A172 (cell line): Measurements from ENCODE around the gene C17orf75. TPM values are rescaled to one million over a fixed set of nuclear protein-coding genes. Genes with fewer than 3 reads are reported as not detected.
A peak's percentile ranks its signal among the peaks of the same experiment; 100 is the strongest.
"Not testable (repeated sequence)": the region's sequence is repeated elsewhere in the genome, so short reads cannot be mapped to it uniquely, and the experiment has no call there.

Experiments
- DNase-seq: peaks from one replicate; pipeline ENCODE4 v3.0.0-alpha.2; 2015; ENCODE audit warnings: low spot score
- total RNA-seq: library from RNA; depleted of rRNA; stranded (reverse); fragments of >200 nt; shearing (Covaris generic); gene quantifications from 2 replicates; pipeline ENCODE4 v1.2.3, GENCODE V29; 2014

Gene C17orf75
- total RNA-seq, 1 experiment from 2014 or later, result 75.6 TPM

DNA sequence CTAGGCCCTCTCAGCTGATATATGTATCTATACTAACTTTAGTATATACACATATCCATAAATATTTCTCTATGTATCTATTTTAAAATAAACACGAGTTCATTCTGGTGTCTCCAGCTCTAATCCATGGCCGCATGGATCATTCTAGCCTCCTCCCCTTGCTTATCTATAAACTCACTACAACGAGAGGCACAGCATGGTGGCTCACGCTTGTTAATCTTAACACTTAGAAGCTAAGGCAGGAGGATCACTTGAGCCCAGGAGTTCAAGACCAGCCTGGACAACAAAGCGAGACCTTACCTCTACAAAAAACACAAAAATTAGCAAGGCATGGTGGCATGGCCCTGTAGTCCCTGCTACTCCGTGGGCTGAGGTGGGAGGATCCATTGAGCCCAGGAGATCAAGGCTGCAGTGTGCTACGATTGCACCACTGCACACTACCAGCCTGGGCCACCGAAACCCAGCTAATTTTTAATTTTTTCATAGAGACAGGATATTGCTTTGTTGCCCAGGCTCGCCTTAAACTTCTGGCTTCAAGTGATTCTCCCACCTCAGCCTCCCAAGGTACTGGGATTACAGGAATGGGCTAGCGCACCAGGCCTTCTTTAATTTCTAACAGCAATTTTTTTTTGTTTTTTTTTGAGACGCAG lies 4.1 kb upstream of the C17orf75 start:
- DNase-seq, result no peak

DNA sequence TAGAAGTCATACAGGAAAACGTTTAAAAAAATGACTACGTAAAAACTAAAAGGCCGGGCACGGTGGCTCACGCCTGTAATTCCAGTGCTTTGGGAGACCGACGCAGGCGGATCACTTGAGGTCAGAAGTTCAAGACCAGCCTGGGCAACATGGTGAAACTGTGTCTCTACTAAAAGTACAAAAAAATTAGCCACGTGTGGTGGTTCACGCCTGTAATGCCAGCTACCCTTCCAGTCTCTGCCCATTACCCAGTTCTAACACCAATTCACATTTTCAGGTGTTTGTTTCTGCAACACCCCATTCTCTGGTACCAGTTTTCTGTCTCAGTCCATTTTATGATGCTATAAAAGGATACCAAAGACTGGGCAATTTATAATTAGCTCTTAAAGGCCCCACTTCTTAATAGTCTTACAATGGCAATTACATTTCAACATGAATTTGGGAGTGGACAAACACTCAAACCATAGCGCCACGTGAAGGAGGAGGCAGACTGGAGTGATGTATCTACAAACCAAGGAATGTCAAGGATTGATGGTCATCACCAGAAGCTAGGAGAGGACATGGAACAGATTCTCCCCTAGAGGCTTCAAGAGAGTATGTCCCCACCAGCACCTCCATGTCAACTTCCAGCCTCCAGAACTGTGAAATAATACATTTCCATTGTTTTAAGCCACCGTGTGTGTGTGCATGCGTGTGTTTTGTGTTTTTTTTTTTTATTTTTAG lies 791 bp upstream of the C17orf75 start:
- no peak for DNase-seq

GRCh38 chr17:32341141-32341856 lies 674 bp downstream of the C17orf75 start:
- DNase-seq, result peak; percentile 40

DNA sequence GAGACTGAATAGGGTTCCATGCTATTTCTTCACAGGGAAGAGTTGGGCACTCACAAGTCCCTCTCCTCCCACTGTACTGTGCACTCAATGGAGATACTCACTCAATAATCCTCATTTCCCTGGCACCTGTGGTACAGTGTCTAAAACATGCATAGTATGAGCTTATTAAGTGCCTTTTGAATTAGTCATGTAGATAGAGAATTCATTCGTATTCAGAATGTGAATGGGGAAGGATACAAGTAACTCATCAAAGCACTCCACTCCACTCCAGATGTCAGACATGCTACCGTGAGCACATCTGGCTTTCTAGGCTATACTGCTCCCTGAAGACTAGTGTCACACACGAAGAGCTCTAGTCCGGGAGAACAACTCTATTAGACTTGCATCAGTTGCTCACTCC lies 6.3 kb downstream of the C17orf75 start:
- DNase-seq, result peak; percentile 69

- DNase-seq, result no peak
These were observed 6.9 kb downstream of the C17orf75 start for GRCh38 chr17:32335046-32335445.

DNA sequence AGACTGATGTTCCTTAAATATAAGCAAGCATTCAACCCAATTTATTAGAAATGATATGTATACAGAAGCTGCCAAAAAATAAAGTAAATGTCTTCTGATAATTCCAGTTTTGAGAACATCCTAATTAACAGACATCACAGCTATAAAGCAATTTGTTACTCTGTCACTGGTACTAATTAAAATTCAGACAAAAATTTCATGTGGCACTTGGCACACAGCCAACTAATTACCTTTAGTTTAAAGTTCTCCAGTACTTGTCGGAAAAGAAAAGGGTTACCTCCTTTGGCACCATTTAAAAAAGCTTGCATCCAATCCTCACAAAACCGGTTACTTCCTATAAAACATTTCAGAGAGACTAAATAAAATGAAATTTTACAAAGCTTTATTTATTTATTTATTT lies 8.8 kb downstream of the C17orf75 start:
- no peak for DNase-seq

GRCh38 chr17:32331243-32332040 lies 10.5 kb downstream of the C17orf75 start:
- DNase-seq, result no peak

- no peak for DNase-seq
These were observed 11.8 kb downstream of the C17orf75 start for GRCh38 chr17:32330147-32330546.

- no peak for DNase-seq
These were observed 14.1 kb downstream of the C17orf75 start for GRCh38 chr17:32327911-32328310.

GRCh38 chr17:32323811-32324491 lies 18.0 kb downstream of the C17orf75 start:
- peak; percentile 81 for DNase-seq

DNA sequence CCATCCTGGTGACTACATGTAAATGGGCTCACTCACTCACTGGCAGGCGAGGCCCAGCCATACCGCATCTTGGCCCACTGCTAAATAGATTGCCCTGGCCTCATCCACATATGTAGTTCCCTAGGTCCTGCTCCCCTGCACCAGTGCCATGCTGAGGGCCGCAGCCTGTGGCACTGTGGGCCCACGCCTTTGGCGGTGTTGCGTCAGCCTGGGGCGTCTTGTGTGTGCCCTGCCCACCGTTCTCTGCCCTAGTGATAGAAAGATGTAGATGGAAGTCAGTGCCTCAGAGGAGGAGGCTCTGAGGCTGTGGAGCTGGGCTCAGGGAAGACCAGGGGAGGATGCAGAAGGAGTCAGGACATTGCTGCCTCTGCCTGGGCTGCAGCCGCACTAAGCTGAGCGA lies 18.9 kb downstream of the C17orf75 start:
- DNase-seq, result no peak

DNA sequence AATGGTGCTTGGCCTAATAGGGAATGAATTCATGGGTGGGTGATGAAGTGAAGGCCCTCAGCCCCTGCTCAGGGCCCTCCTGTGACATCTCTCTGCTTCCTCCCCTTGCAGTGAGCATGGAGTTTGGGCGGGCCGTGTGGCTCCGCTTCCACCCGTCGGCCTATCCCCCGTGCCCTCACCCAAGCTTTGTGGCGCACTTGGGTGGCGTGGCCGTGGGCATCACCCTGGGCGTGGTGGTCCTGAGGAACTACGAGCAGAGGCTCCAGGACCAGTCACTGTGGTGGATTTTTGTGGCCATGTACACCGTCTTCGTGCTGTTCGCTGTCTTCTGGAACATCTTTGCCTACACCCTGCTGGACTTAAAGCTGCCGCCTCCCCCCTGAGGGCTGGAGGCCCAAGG lies 21.1 kb downstream of the C17orf75 start:
- no peak for DNase-seq

- DNase-seq, result not testable (repeated sequence)
These were observed 21.9 kb downstream of the C17orf75 start for GRCh38 chr17:32320080-32320479.

- DNase-seq, result peak; percentile 85
These were observed 22.4 kb downstream of the C17orf75 start for GRCh38 chr17:32319548-32319905.

GRCh38 chr17:32318071-32318470 lies 23.9 kb downstream of the C17orf75 start:
- no peak for DNase-seq

GRCh38 chr17:32317353-32317752 lies 24.6 kb downstream of the C17orf75 start:
- DNase-seq, result no peak

DNA sequence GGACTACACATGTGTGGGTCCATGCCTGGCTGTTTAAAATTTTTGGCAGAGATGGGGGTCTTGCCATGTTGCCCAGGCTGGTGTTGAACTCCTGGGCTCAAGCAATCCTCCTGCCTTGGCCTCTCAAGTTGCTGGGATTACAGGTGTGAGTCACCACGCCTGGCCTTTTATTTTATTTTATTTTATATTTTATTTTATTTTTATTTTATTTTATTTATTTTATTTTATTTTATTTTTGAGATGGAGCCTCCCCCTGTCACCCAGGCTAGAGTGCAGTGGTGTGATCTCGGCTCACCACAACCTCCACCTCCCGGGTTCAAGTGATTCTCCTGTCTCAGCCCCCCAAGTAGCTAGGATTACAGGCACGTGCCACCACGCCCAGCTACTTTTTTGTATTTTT lies 25.3 kb downstream of the C17orf75 start:
- not testable (repeated sequence) for DNase-seq

DNA sequence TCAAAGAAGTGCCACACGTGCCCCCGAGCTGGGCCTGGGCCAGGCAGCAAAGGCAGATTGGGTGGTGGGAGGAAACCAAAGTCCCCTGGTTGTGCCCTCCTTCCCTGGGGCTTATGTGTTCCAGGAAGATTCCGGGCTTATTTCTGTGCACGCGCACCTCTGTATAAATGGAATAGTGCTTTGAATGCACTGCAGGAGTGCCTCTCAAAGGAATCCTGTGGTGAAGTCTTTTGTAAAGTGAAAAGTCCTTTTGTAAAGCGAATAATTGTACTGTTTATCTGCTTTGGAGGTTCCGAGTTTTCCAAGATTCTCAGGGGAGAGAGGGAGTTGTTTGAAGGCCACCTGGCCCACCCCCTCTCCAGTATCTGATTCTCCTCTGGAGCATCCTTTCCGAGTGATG lies 26.8 kb downstream of the C17orf75 start:
- no peak for DNase-seq

DNA sequence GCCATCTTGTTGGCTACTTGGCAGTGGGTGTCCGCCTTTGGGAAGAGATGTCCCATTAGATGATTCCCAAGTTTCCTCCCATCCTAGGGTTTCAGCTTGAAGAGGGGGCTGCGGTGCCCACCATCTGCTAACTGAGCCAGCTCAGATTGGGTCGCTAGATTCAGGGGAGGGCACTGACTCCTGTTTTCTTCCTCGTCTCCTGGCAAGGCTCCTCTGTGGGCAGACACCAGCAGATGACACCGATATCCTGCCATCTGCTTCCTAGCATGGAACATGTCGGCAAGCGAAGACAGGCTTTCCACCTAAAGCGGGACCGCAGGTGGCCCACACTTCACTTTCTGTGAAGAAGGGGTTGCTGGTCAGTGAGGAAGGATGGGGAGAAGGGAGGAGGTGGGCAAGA lies 27.3 kb downstream of the C17orf75 start:
- no peak for DNase-seq

GRCh38 chr17:32311028-32311536 lies 30.9 kb downstream of the C17orf75 start:
- no peak for DNase-seq

- no peak for DNase-seq
These were observed 34.3 kb downstream of the C17orf75 start for GRCh38 chr17:32307658-32308057.
